Caco-2 (cell line): Measurements from ENCODE around the gene FGFR4. TPM values are rescaled to one million over a fixed set of nuclear protein-coding genes. Genes with fewer than 3 reads are reported as not detected.

ENCODE experiments used
- BruUV-seq: library from RNA; stranded (reverse); fragments of 400-500 nt; replicated peaks from 2 replicates; lab custom pipeline; 2021; lab: Mats Ljungman, UMichigan
- CTCF ChIA-PET: fragments of 300-600 bp; sonication (Branson Sonifier 250); formaldehyde crosslinking; loops from one replicate; lab custom pipeline; 2022; ENCODE audit warnings: antibody characterized with exemption; lab: Charles Lee
- POLR2A ChIA-PET: fragments of 300-600 bp; sonication (Branson Sonifier 250); formaldehyde crosslinking; loops from one replicate; lab custom pipeline; 2022; ENCODE audit warnings: antibody characterized with exemption; lab: Charles Lee
- DNase-seq, 2 experiments: peaks; one replicate each; pipeline versions ENCODE4 v3.0.0 to v3.0.0-alpha.2; 2020 to 2022
- H3K27me3 ChIP-seq: replicated peaks from 2 replicates; pipeline ENCODE4 v1.6.0; 2011; ENCODE audit warnings: low read length; ENCODE audit not compliant: control insufficient read depth, insufficient read depth
- H3K36me3 ChIP-seq: 2 replicates; pipeline ENCODE4 v1.5.1; 2011; ENCODE audit warnings: low read length; ENCODE audit not compliant: control insufficient read depth, insufficient read depth
- H3K4me1 ChIP-seq: fragments of 250-450 bp; sonication (Bioruptor Pico); 2 replicates; pipeline ENCODE4 v1.5.1; 2020; ENCODE audit warnings: mild to moderate bottlenecking
- H3K4me3 ChIP-seq: 2 replicates; pipeline ENCODE4 v1.5.1; 2011; ENCODE audit warnings: low read depth, mild to moderate bottlenecking, control low read depth, low read length
- H3K9me3 ChIP-seq: fragments of 250-450 bp; sonication (Bioruptor Pico); 2 replicates; pipeline ENCODE4 v1.5.1; 2020; ENCODE audit warnings: mild to moderate bottlenecking, moderate library complexity
- H3K27ac Mint-ChIP-seq: one replicate; pipeline ENCODE4 v1.8.0; 2022; ENCODE audit warnings: mixed read lengths; ENCODE audit not compliant: unreplicated experiment
- H3K27me3 Mint-ChIP-seq: one replicate; pipeline ENCODE4 v1.8.0; 2022; ENCODE audit warnings: mixed read lengths; ENCODE audit not compliant: insufficient read depth, unreplicated experiment
- H3K36me3 Mint-ChIP-seq: one replicate; pipeline ENCODE4 v1.8.0; 2022; ENCODE audit warnings: mild to moderate bottlenecking, mixed read lengths; ENCODE audit not compliant: insufficient read depth, unreplicated experiment
- H3K4me1 Mint-ChIP-seq: one replicate; pipeline ENCODE4 v1.8.0; 2022; ENCODE audit warnings: low read depth, mixed read lengths; ENCODE audit not compliant: unreplicated experiment
- H3K4me3 Mint-ChIP-seq: one replicate; pipeline ENCODE4 v1.8.0; 2022; ENCODE audit warnings: mild to moderate bottlenecking, moderate library complexity, mixed read lengths; ENCODE audit not compliant: unreplicated experiment
- H3K9me3 Mint-ChIP-seq: one replicate; pipeline ENCODE4 v1.8.0; 2022; ENCODE audit warnings: mixed read lengths; ENCODE audit not compliant: unreplicated experiment
- intact Hi-C: fragments of 100-400 bp; cut with micrococcal nuclease; formaldehyde crosslinking; loops from one replicate; pipeline ENCODE4 v1.10.0; 2022; ENCODE audit not compliant: unreplicated experiment
- total RNA-seq: library from RNA; stranded (reverse); gene quantifications from 2 replicates; pipeline ENCODE4 v1.2.3, GENCODE V29; 2022
- TF ChIP-seq, protein P1 (sequence below), 2 experiments: fragments of 200-600 bp in 1 of 2; IDR thresholded peaks; 1 replicate in 1 of 2; 2 replicates in 1 of 2; pipeline versions ENCODE4 v1.5.1 to v1.8.0; 2011 to 2022; ENCODE audit warnings: antibody characterized with exemption in 1 of 2, control low read depth in 1 of 2, inconsistent platforms in 1 of 2, low read depth in 1 of 2, low read length in 1 of 2, mild to moderate bottlenecking in 1 of 2, moderate library complexity in 1 of 2; ENCODE audit not compliant: insufficient read depth in 1 of 2, severe bottlenecking in 1 of 2, unreplicated experiment in 1 of 2

The FGFR4 gene
- total RNA-seq, 1 experiment from 2014 or later, result 190 TPM

GRCh38 chr5:177142098-177142611 lies 55.4 kb downstream of the FGFR4 start:
- intact Hi-C loops, result no loop called here
- Histone ChIP-seq H3K4me1 (no peaks in the 10 kb centered on the region), H3K9me3 (no peaks in the 10 kb centered on the region), H3K36me3 (no peaks in the 10 kb centered on the region), H3K4me3 (no peak overlapping the region), H3K27me3 (no peaks in the 10 kb centered on the region)
- H3K4me1 Mint-ChIP-seq, result no peaks in the 10 kb centered on the region
- no peak for DNase-seq
- H3K27ac Mint-ChIP-seq, result no peak overlapping the region
- H3K36me3 Mint-ChIP-seq, result peaks cover 76% of the 10 kb centered on the region
- BruUV-seq, result no TSS peak
- no peaks in the 10 kb centered on the region for H3K27me3 Mint-ChIP-seq
- ChIA-PET CTCF (no interaction called here), POLR2A (no interaction called here)
- no peaks in the 10 kb centered on the region for H3K9me3 Mint-ChIP-seq
- no peak overlapping the region for H3K4me3 Mint-ChIP-seq
- TF ChIP-seq, protein P1, sequence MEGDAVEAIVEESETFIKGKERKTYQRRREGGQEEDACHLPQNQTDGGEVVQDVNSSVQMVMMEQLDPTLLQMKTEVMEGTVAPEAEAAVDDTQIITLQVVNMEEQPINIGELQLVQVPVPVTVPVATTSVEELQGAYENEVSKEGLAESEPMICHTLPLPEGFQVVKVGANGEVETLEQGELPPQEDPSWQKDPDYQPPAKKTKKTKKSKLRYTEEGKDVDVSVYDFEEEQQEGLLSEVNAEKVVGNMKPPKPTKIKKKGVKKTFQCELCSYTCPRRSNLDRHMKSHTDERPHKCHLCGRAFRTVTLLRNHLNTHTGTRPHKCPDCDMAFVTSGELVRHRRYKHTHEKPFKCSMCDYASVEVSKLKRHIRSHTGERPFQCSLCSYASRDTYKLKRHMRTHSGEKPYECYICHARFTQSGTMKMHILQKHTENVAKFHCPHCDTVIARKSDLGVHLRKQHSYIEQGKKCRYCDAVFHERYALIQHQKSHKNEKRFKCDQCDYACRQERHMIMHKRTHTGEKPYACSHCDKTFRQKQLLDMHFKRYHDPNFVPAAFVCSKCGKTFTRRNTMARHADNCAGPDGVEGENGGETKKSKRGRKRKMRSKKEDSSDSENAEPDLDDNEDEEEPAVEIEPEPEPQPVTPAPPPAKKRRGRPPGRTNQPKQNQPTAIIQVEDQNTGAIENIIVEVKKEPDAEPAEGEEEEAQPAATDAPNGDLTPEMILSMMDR (IDR thresholded peaks at IDR 0.05; ENCODE audit: insufficient read depth in 1 of 2, low read depth in 1 of 2, low read length in 1 of 2, severe bottlenecking in 1 of 2, unreplicated experiment in 1 of 2), result no peak

GRCh38 chr5:177142778-177143177 lies 56.1 kb downstream of the FGFR4 start:
- Mint-ChIP-seq H3K4me3 (no peak overlapping the region), H3K36me3 (peaks cover 77% of the 10 kb centered on the region), H3K27me3 (no peaks in the 10 kb centered on the region), H3K27ac (no peak overlapping the region), H3K4me1 (no peaks in the 10 kb centered on the region), H3K9me3 (no peaks in the 10 kb centered on the region)
- no peak for DNase-seq
- Histone ChIP-seq H3K36me3 (no peaks in the 10 kb centered on the region; the same call in 1 of the 2 replicates), H3K27me3 (no peaks in the 10 kb centered on the region), H3K4me1 (no peaks in the 10 kb centered on the region), H3K4me3 (no peak overlapping the region), H3K9me3 (no peaks in the 10 kb centered on the region)
- TF ChIP-seq, protein P1 (IDR thresholded peaks at IDR 0.05; ENCODE audit: insufficient read depth in 1 of 2, low read depth in 1 of 2, low read length in 1 of 2, severe bottlenecking in 1 of 2, unreplicated experiment in 1 of 2), result no peak
- no TSS peak for BruUV-seq
- ChIA-PET POLR2A (no interaction called here), CTCF (no interaction called here)
- intact Hi-C loops, result no loop called here

DNA sequence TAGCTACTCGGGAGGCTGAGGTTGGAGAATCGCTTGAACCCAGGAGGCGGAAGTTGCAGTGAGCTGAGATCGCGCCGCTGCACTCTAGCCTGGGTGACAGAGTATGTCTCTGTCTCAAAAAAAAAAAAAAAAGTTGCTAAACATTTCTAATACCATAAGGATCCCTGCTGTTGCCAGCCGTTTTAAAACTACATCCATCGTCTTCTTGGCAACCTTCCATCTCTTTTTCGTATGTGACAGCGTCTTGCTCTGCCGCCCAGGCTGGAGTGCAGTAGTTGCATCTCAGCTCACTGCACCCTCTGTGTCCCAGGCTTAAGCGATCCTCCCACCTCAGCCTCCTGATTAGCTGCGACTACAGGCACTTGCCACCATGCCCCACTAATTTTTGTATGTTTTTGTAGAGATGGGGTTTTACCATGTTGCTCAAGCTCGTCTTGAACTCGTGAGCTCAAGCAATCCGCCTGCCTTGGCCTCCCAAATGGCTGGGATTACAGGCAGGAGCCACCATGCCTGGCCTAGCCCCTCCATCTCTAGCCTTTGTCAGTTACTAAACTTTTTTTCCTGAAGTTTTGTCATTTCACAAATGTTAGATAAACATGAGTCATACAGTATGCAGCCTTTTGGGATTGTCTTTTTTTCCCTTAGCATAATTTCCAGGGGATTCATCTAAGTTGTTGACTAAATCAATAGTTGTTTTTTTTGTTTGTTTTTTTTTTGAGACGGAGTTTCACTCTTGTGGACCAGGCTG lies 60.4 kb downstream of the FGFR4 start:
- H3K4me3 ChIP-seq, result no peak overlapping the region
- no peak overlapping the region for H3K27ac Mint-ChIP-seq
- TF ChIP-seq, protein P1 (IDR thresholded peaks at IDR 0.05; ENCODE audit: insufficient read depth in 1 of 2, low read depth in 1 of 2, low read length in 1 of 2, severe bottlenecking in 1 of 2, unreplicated experiment in 1 of 2), result no peak
- H3K4me3 Mint-ChIP-seq, result no peak overlapping the region
- peaks cover 70% of the 10 kb centered on the region for H3K36me3 Mint-ChIP-seq
- intact Hi-C loops, result no loop called here
- H3K4me1 Mint-ChIP-seq, result no peaks in the 10 kb centered on the region
- ChIA-PET CTCF (interaction anchor here (0.6 kb wide), 1 partner anchor 76 kb away, joined by 3 read pairs; no protein-coding TSS in a partner anchor), POLR2A (interaction anchor here (0.6 kb wide), 1 partner anchor 17 kb away, joined by 6 read pairs; no protein-coding TSS in a partner anchor)
- H3K9me3 ChIP-seq, result no peaks in the 10 kb centered on the region
- H3K36me3 ChIP-seq, result no peaks in the 10 kb centered on the region; the same call in 1 of the 2 replicates
- H3K27me3 Mint-ChIP-seq, result no peaks in the 10 kb centered on the region
- BruUV-seq, result no TSS peak
- no peaks in the 10 kb centered on the region for H3K9me3 Mint-ChIP-seq
- H3K4me1 ChIP-seq, result no peaks in the 10 kb centered on the region
- H3K27me3 ChIP-seq, result no peaks in the 10 kb centered on the region
- DNase-seq, result peak in 1 of 2 experiments; percentile 13

Other genes with a start within 250 kb of the FGFR4 start
- gene HK3, start 187.6 kb upstream of the FGFR4 start, total RNA-seq, result 0.29 and 0.97 TPM in 2 replicates
- 52.8 and 58.3 TPM in 2 replicates for gene UIMC1, start 80.1 kb upstream of the FGFR4 start, total RNA-seq
- 24.2 and 29.3 TPM in 2 replicates for gene ZNF346, start 64.2 kb upstream of the FGFR4 start, total RNA-seq
- 60.6 and 67.4 TPM in 2 replicates for gene NSD1, start 46.9 kb downstream of the FGFR4 start, total RNA-seq
- gene RAB24, start 216.8 kb downstream of the FGFR4 start, total RNA-seq, result 29.9 and 31.7 TPM in 2 replicates
- 201 and 229 TPM in 2 replicates for gene PRELID1, start 216.9 kb downstream of the FGFR4 start, total RNA-seq
- 19.8 and 20.6 TPM in 2 replicates for gene MXD3, start 225.0 kb downstream of the FGFR4 start, total RNA-seq